Adrenal gland (tissue), 12 donors: ENCODE results near the gene STK39. TPM values are rescaled to one million over a fixed set of nuclear protein-coding genes. Genes with fewer than 3 reads are reported as not detected.

Experiments
- DNase-seq, 7 donors: peaks; one replicate each; pipeline ENCODE4 v3.0.0-alpha.2; 2019 to 2020
- H3K27ac ChIP-seq, 5 donors: fragments of 200-600 bp; sonication (generic) in 4 of 5; 1 replicate in 3 of 5; 2 replicates in 2 of 5; pipeline versions ENCODE4 v1.5.1 to v1.8.0; 2016 to 2020; ENCODE audit warnings: mild to moderate bottlenecking in 1 of 5
- H3K27me3 ChIP-seq: fragments of 200-600 bp; 2 replicates; pipeline ENCODE4 v1.8.0; 2021
- H3K36me3 ChIP-seq, 2 donors: fragments of 200-600 bp; replicated peaks in 1 of 2; 1 replicate in 1 of 2; 2 replicates in 1 of 2; pipeline versions ENCODE4 v1.5.1 to v1.8.0; 2018 to 2022
- H3K4me1 ChIP-seq, 2 donors: fragments of 200-600 bp; replicated peaks in 1 of 2; 1 replicate in 1 of 2; 2 replicates in 1 of 2; pipeline versions ENCODE4 v1.5.1 to v1.8.0; 2018 to 2021
- H3K4me3 ChIP-seq, 4 donors: fragments of 200-600 bp; sonication (generic) in 3 of 4; one replicate each; pipeline ENCODE4 v1.5.1; 2016 to 2018
- H3K9me3 ChIP-seq, 3 donors: fragments of 200-600 bp; sonication (generic) in 1 of 3; replicated peaks in 1 of 3; 1 replicate in 2 of 3; 2 replicates in 1 of 3; pipeline versions ENCODE4 v1.5.1 to v1.8.0; 2016 to 2021
- CTCF ChIP-seq, 6 experiments: fragments of 450-650 bp in 4 of 6; fragments of 200-600 bp in 2 of 6; sonication (generic) in 1 of 6; IDR thresholded peaks; 1 replicate in 5 of 6; 2 replicates in 1 of 6; pipeline versions ENCODE4 v1.5.1 to v1.8.0; 2016 to 2021; ENCODE audit warnings: antibody characterized with exemption in 6 of 6, mild to moderate bottlenecking in 2 of 6, moderate library complexity in 1 of 6
- POLR2A ChIP-seq, 2 donors: fragments of 450-650 bp; IDR thresholded peaks; one replicate each; pipeline ENCODE4 v1.6.1; 2017; ENCODE audit warnings: antibody characterized with exemption in 2 of 2, mild to moderate bottlenecking in 2 of 2, moderate library complexity in 1 of 2
- WGBS, 4 donors: extraction: QIAGEN DNeasy Blood & Tissue Kit in 2 of 4; methylation state at CpG; one replicate each; pipeline versions ENCODE4 v1.1.5 to v1.1.7; 2013 to 2017; 5-methylcytosine and 5-hydroxymethylcytosine counted together
- intact Hi-C, 2 donors: fragments of 100-400 bp; cut with DNase I; formaldehyde crosslinking; loops; one replicate each; pipeline versions ENCODE4 v1.14.1 to v1.15.0; 2022 to 2023
- polyA plus RNA-seq, 3 donors: library from polyadenylated mRNA; stranded (reverse); fragments of 200-250 nt in 2 of 3; fragments of 350-450 nt in 1 of 3; fragmentation: Illumina TruSeq in 1 of 3; extraction: RNeasy Lipid Tissue Mini Kit (QIAGEN cat#74804) in 1 of 3; gene quantifications; one replicate each; pipeline ENCODE4 v1.2.3, GENCODE V29; 2013 to 2014
- total RNA-seq, 9 donors: library from RNA; depleted of rRNA in 4 of 9; stranded (reverse); fragments of >200 nt in 4 of 9; fragments of 120-200 nt in 1 of 9; fragmentation: NEBNext Ultra II Directional in 1 of 9; extraction: Animal tissue kit (Norgen Biotek cat#: 25700) in 1 of 9; gene quantifications; one replicate each; pipeline versions ENCODE4 v1.1.0 to v1.2.4, GENCODE V29; 2013 to 2023
- donor health status: healthy with polysubstance abuse.
- donor health status: Bipolar disorder and iron deficiency.
- donor health status: DM: yes; HTN: yes; CAD: no.
- donor health status: DM: no; HTN: no; CAD: no.
- donor health status: DM: no; HTN: no; CAD: no.
- donor health status: DM: yes; HTN: yes; CAD: no.

The STK39 gene
- total and polyA plus RNA-seq, 12 donors: 2.4 to 11.1 (median 5.8) TPM

- Histone ChIP-seq H3K27ac (no peak overlapping the region), H3K9me3 (no peaks in the 10 kb centered on the region), H3K4me3 (no peak overlapping the region), H3K4me1 (no peaks in the 10 kb centered on the region), H3K36me3 (no peaks in the 10 kb centered on the region), H3K27me3 (no peaks in the 10 kb centered on the region)
- intact Hi-C loops: no loop called here
- DNase-seq: no peak
- no peak for TF ChIP-seq CTCF (IDR thresholded peaks at IDR 0.05)
- no peak for TF ChIP-seq POLR2A (IDR thresholded peaks at IDR 0.05)
- WGBS, 4 donors: 77 to 90% (median 89%) methylated on average over 3 to 4 of the region's 4 CpGs
Observed at GRCh38 chr2:167924556-167924955, 322.8 kb downstream of the STK39 start.

GRCh38 chr2:167916756-167917155 is 330.6 kb downstream of the STK39 start:
- Histone ChIP-seq H3K36me3 (no peaks in the 10 kb centered on the region), H3K4me3 (no peak overlapping the region), H3K4me1 (no peaks in the 10 kb centered on the region), H3K27ac (no peak overlapping the region), H3K9me3 (no peaks in the 10 kb centered on the region), H3K27me3 (no peaks in the 10 kb centered on the region)
- no peak for TF ChIP-seq POLR2A (IDR thresholded peaks at IDR 0.05)
- TF ChIP-seq CTCF (IDR thresholded peaks at IDR 0.05): no peak
- intact Hi-C loops: no loop called here
- no peak for DNase-seq
- WGBS, 4 donors: 78 to 92% (median 86%) methylated on average over 1 of the region's 1 CpG

GRCh38 chr2:167914969-167915368 is 332.4 kb downstream of the STK39 start:
- no peaks in the 10 kb centered on the region for H3K4me1 ChIP-seq
- no peaks in the 10 kb centered on the region for H3K27me3 ChIP-seq
- H3K9me3 ChIP-seq: no peaks in the 10 kb centered on the region
- intact Hi-C loops: no loop called here
- no peaks in the 10 kb centered on the region for H3K36me3 ChIP-seq
- H3K4me3 ChIP-seq: no peak overlapping the region
- TF ChIP-seq POLR2A (IDR thresholded peaks at IDR 0.05) (no peak), CTCF (IDR thresholded peaks at IDR 0.05) (no peak)
- 84 to 85% (median 85%) methylated on average over 3 of the region's 3 CpGs for WGBS, 4 donors
- DNase-seq: no peak
- no peak overlapping the region for H3K27ac ChIP-seq

GRCh38 chr2:167908786-167909185 is 338.6 kb downstream of the STK39 start:
- no peaks in the 10 kb centered on the region for H3K36me3 ChIP-seq
- H3K9me3 ChIP-seq: no peaks in the 10 kb centered on the region
- no peaks in the 10 kb centered on the region for H3K27me3 ChIP-seq
- H3K4me1 ChIP-seq: no peaks in the 10 kb centered on the region
- WGBS, 4 donors: 71 to 77% (median 75%) methylated on average over 6 of the region's 6 CpGs
- no peak overlapping the region for H3K4me3 ChIP-seq
- TF ChIP-seq POLR2A (IDR thresholded peaks at IDR 0.05) (no peak), CTCF (IDR thresholded peaks at IDR 0.05) (no peak)
- no peak for DNase-seq
- no peak overlapping the region for H3K27ac ChIP-seq
- intact Hi-C loops: no loop called here
